Jurkat, Clone E6-1 (cell line): Measurements from ENCODE around the gene PIK3C2A.

ENCODE experiments used
- DNase-seq: peaks from one replicate; pipeline ENCODE4 v3.0.0-alpha.2; 2011; ENCODE audit warnings: low read depth, low spot score
- H3K4me3 ChIP-seq: 2 replicates; pipeline ENCODE4 v1.5.1; 2011; ENCODE audit warnings: mild to moderate bottlenecking, low read length, control low read depth, moderate library complexity

The PIK3C2A gene

DNA sequence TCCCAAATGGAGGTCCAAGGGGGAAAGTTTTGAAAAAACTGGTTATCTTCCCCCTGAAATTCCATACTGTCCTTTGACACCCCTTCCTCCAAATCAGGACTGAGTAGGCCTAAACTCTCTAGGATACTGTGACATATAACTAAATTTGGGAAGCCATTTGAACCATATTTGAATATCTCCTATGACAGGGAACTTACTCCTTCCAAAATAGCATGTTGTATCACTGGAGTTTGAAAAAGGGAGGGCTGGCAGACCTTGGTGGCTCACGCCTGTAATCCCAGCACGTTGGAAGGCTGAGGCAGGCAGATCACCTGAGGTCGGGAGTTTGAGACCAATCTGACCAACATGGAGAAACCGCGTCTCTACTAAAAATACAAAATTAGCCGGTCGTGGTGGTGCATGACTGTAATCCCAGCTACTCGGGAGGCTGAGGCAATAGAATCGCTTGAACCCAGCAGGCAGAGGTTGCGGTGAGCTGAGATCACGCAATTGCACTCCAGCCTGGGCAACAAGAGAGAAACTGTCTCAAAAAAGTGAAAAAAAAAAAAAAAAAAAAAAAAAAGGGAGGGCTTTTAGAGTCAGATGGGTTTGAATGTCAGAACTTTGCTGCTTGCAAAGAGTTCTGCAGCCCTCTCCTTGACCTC is 42.4 kb downstream of the PIK3C2A start:
- H3K4me3 ChIP-seq: no peak overlapping the region
- DNase-seq: no peak

DNA sequence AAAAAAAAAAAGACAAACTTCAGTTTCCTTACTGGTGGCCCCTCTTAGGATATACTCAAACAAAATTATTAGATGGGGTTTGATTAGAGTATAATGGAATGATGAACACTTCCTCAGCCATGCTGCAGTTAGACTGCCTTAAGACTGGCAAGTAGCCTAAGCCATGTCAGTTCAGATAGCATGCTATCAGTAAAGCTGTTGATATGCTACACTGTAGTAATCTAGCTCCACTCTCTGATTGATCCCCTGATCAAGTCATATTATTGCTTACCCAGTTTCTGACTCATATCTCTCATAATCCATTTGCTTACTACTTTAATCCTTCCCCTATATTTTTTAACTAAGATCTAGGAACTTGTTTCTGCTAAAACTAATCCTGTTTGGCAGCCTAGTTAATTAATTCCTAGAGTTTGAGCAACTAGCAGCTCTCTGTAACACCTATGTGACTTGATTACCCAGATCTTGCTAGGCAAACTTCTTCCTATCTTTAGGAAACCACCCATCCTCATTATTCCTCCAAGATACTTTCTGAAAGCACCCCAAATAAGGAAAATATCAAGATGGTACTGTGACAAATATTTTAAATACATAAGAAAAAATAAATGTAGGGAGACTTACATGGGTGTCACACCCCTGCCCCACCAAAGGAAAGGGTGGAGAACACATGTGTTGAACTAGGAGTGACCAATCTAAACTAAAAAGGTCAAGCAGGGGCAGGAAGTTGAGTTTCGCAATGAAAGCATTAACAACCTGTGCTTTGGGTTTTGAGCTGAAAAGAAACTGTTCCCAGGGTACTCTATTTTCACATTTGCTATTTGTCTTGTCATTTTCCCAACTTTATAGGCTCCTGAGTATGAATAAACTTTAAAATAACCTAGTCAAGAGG is 43.2 kb downstream of the PIK3C2A start:
- no peak for DNase-seq
- H3K4me3 ChIP-seq: no peak overlapping the region

DNA sequence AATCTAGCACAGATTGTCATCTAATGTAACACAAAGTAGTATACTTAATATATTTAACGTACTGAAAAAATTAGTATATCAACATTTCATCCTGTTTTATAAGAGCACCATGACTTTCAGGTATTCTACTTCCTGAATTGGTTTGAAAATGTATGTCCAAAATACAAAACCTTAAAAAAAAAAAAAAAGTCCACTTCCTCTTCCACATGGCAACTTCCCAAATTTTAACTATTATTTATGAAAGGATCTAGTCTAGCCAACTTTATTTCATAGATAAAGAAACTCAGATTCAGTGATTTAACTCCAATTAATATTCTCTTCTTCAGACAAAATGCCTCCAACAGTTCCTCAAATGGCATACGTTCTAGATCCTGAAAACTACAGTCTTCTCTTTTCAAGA is 44.0 kb downstream of the PIK3C2A start:
- no peak for DNase-seq
- no peak overlapping the region for H3K4me3 ChIP-seq

DNA sequence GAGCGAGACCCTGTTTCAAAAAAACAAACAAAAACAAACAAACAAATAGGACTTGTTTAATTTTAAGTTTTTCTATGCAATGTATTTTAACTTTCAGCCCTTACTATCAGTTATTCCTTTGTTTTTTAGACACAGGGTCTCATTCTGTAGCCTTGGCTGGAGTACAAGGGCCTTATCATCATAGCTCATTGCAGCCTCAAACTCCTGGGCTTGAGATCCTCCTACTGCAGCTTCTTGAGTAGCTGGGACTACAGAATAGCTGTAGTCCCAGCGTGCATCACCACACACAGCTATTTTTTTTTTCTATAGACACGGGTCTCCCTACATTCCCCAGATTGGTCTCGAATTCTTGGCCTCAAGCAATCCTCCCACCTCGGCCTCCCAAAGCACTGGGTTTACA is 44.5 kb downstream of the PIK3C2A start:
- no peak overlapping the region for H3K4me3 ChIP-seq
- no peak for DNase-seq

DNA sequence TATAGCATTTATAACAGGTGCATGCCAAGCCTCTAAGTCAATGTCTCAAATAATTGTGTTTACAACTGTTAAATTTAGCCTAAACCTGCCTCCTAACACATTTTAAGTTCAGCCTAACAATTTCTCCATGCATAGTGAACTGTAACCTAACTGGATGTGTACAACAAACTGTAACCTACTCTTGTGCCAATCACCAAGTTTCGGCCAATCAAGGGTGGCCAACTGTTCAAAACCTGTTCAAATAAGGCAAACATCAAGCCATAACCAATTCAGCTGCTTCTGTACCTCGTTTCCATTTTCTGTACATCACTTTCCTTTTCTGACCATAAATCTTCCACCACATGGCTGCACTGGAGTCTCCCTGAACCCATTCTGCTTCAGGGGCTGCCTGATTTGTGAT is 45.4 kb downstream of the PIK3C2A start:
- DNase-seq: no peak

GRCh38 chr11:17161515-17161914 is 46.3 kb downstream of the PIK3C2A start:
- H3K4me3 ChIP-seq: no peak overlapping the region
- no peak for DNase-seq

More for the DNA sequence above, 45.4 kb downstream of the PIK3C2A start:
- H3K4me3 ChIP-seq: no peak overlapping the region

DNA sequence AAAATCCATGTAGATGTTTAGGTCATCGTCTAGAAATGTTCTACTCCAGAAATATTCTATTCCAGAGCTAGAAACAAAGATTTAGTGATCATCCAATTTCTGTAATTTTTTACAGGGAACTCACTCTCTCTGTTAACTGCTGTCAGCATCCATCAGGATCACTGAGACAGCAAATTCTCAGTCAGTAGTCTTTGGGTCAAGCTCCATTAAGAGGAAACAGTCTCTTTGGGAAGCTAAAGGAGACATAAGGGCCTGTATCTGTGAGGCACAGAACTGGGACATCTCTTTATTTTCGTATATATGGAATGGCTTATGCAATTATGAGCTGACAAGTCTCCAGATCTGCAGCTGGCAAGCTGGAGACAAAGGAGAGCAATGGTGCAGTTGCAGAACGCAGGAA is 48.3 kb downstream of the PIK3C2A start:
- DNase-seq: no peak
- no peak overlapping the region for H3K4me3 ChIP-seq
